H1 (cell line): ENCODE data around the gene PGBD5.

ENCODE experiments used
- POLR2A ChIP-seq, 2 experiments: IDR thresholded peaks; 1 replicate in 1 of 2; 2 replicates in 1 of 2; pipeline ENCODE4 v1.6.1; 2011; ENCODE audit warnings: low read depth in 2 of 2, low read length in 2 of 2, mild to moderate bottlenecking in 2 of 2; ENCODE audit errors: control extremely low read depth in 1 of 2
- YY1 ChIP-seq: IDR thresholded peaks from 2 replicates; pipeline ENCODE4 v1.6.1; 2011; ENCODE audit warnings: low read depth, mild to moderate bottlenecking, low read length

- TF ChIP-seq POLR2A (IDR thresholded peaks at IDR 0.05; ENCODE audit: control extremely low read depth in 1 of 2, low read depth in 2 of 2, low read length in 2 of 2) (no peak), YY1 (no peak)
Measured at GRCh38 chr1:230362949-230363348, 63.2 kb downstream of the PGBD5 start.
